MM.1S (cell line): ENCODE measurements around the gene UBXN6.

Source experiments
- DNase-seq: peaks from one replicate; pipeline ENCODE4 v3.0.0-alpha.2; 2015
- H2AFZ ChIP-seq: fragments of 300-600 bp; sonication (generic); 2 replicates; pipeline ENCODE4 v1.6.0; 2016; ENCODE audit warnings: antibody characterized with exemption, low read length
- H3F3A ChIP-seq: fragments of 300-600 bp; sonication (generic); 2 replicates; pipeline ENCODE4 v1.6.1; 2016; ENCODE audit warnings: mild to moderate bottlenecking, antibody characterized with exemption, low read length, moderate library complexity, mixed read lengths; ENCODE audit not compliant: insufficient read depth
- H3K27ac ChIP-seq: fragments of 300-600 bp; sonication (generic); 2 replicates; pipeline ENCODE4 v1.5.1; 2016; ENCODE audit warnings: mild to moderate bottlenecking, low read length
- H3K27me3 ChIP-seq: fragments of 300-600 bp; sonication (generic); replicated peaks from 2 replicates; pipeline ENCODE4 v1.6.0; 2016; ENCODE audit warnings: low read length; ENCODE audit not compliant: insufficient read depth
- H3K36me3 ChIP-seq: fragments of 300-600 bp; sonication (generic); replicated peaks from 2 replicates; pipeline ENCODE4 v1.6.1; 2016; ENCODE audit warnings: mild to moderate bottlenecking, low read length, mixed read lengths; ENCODE audit not compliant: insufficient read depth
- H3K4me1 ChIP-seq: fragments of 300-600 bp; sonication (generic); 2 replicates; pipeline ENCODE4 v1.6.1; 2016; ENCODE audit warnings: low read length, mixed read lengths
- H3K4me2 ChIP-seq: fragments of 300-600 bp; sonication (generic); 2 replicates; pipeline ENCODE4 v1.6.0; 2016; ENCODE audit warnings: low read depth, low read length
- H3K4me3 ChIP-seq: fragments of 300-600 bp; sonication (generic); 2 replicates; pipeline ENCODE4 v1.5.1; 2016; ENCODE audit warnings: low read length, mixed read lengths
- H3K79me2 ChIP-seq: fragments of 300-600 bp; sonication (generic); 2 replicates; pipeline ENCODE4 v1.6.1; 2016; ENCODE audit warnings: mixed run types, low read length, mixed read lengths
- H3K9ac ChIP-seq: fragments of 300-600 bp; sonication (generic); 2 replicates; pipeline ENCODE4 v1.6.1; 2016; ENCODE audit warnings: low read length, mixed read lengths
- H3K9me2 ChIP-seq: fragments of 300-600 bp; sonication (generic); replicated peaks from 2 replicates; pipeline ENCODE4 v1.6.1; 2016; ENCODE audit warnings: mild to moderate bottlenecking, low read length, mixed read lengths; ENCODE audit not compliant: insufficient read depth
- H3K9me3 ChIP-seq: fragments of 300-600 bp; sonication (generic); replicated peaks from 2 replicates; pipeline ENCODE4 v1.6.1; 2016; ENCODE audit warnings: mild to moderate bottlenecking, low read length, mixed read lengths; ENCODE audit not compliant: insufficient read depth
- H4K20me1 ChIP-seq: fragments of 300-600 bp; sonication (generic); 2 replicates; pipeline ENCODE4 v1.6.1; 2016; ENCODE audit warnings: mild to moderate bottlenecking, low read length, moderate library complexity, mixed read lengths; ENCODE audit not compliant: insufficient read depth
- CTCF ChIP-seq: fragments of 300-600 bp; sonication (generic); IDR thresholded peaks from 2 replicates; pipeline ENCODE4 v1.5.1; 2016; ENCODE audit warnings: antibody characterized with exemption, low read length, mixed read lengths
- EZH2 ChIP-seq: fragments of 300-600 bp; sonication (generic); optimal IDR thresholded peaks from 2 replicates; pipeline ENCODE3; 2017; ENCODE audit warnings: low read depth, mild to moderate bottlenecking, antibody characterized with exemption, low read length, mixed read lengths
- EZH2phosphoT487 ChIP-seq: fragments of 300-600 bp; sonication (generic); IDR thresholded peaks from 2 replicates; pipeline ENCODE4 v1.6.1; 2018; ENCODE audit warnings: antibody characterized with exemption, low read length

UBXN6 gene

GRCh38 chr19:4500841-4501591, 43.4 kb upstream of the UBXN6 start:
- Histone ChIP-seq H3K9ac (no peak overlapping the region), H3K4me1 (no peaks in the 10 kb centered on the region), H3K9me2 (no peaks in the 10 kb centered on the region), H3F3A (no peaks in the 10 kb centered on the region), H3K4me2 (no peak overlapping the region), H3K27ac (no peak overlapping the region), H3K4me3 (no peak overlapping the region), H2AFZ (no peak overlapping the region), H3K79me2 (no peaks in the 10 kb centered on the region), H3K9me3 (no peaks in the 10 kb centered on the region), H4K20me1 (no peaks in the 10 kb centered on the region), H3K36me3 (no peaks in the 10 kb centered on the region), H3K27me3 (no peaks in the 10 kb centered on the region)
- TF ChIP-seq CTCF (no peak), EZH2 (no peak), EZH2phosphoT487 (no peak)
- no peak for DNase-seq

GRCh38 chr19:4499855-4500254, 42.3 kb upstream of the UBXN6 start:
- TF ChIP-seq EZH2 (no peak), EZH2phosphoT487 (no peak), CTCF (no peak)
- no peak overlapping the region for H3K4me2 ChIP-seq
- H3K9me3 ChIP-seq: no peaks in the 10 kb centered on the region
- H3K9ac ChIP-seq: no peak overlapping the region
- H3K27ac ChIP-seq: no peak overlapping the region
- H3F3A ChIP-seq: no peaks in the 10 kb centered on the region
- H3K4me1 ChIP-seq: no peaks in the 10 kb centered on the region
- no peak for DNase-seq
- H4K20me1 ChIP-seq: no peaks in the 10 kb centered on the region
- H3K79me2 ChIP-seq: no peaks in the 10 kb centered on the region
- no peaks in the 10 kb centered on the region for H3K36me3 ChIP-seq
- no peaks in the 10 kb centered on the region for H3K27me3 ChIP-seq
- no peak overlapping the region for H3K4me3 ChIP-seq
- H3K9me2 ChIP-seq: no peaks in the 10 kb centered on the region
- no peak overlapping the region for H2AFZ ChIP-seq

- Histone ChIP-seq H3K79me2 (no peaks in the 10 kb centered on the region), H3K9ac (no peak overlapping the region), H4K20me1 (no peaks in the 10 kb centered on the region), H3F3A (no peaks in the 10 kb centered on the region), H3K9me3 (no peaks in the 10 kb centered on the region), H3K4me1 (no peaks in the 10 kb centered on the region), H3K27ac (no peak overlapping the region), H3K36me3 (no peaks in the 10 kb centered on the region), H3K4me2 (no peak overlapping the region), H3K9me2 (no peaks in the 10 kb centered on the region), H3K27me3 (no peaks in the 10 kb centered on the region), H3K4me3 (no peak overlapping the region), H2AFZ (no peak overlapping the region)
- TF ChIP-seq EZH2phosphoT487 (no peak), CTCF (no peak)
- DNase-seq: no peak
Observed at GRCh38 chr19:4499318-4499717, 41.7 kb upstream of the UBXN6 start.
